IMR-90 (cell line): ENCODE measurements around the gene CD70. TPM values are rescaled to one million over a fixed set of nuclear protein-coding genes. Genes with fewer than 3 reads are reported as not detected.

Experiments used
- microRNA-seq, 2 experiments: library from miRNA; stranded (forward) in 1 of 2; unstranded in 1 of 2; fragments of 10-50 nt in 1 of 2; fragments of <30 nt in 1 of 2; gene quantifications in 1 of 2; microRNA quantifications in 1 of 2; one replicate each; pipeline versions ENCODE3 to v1.1.0; 2013 to 2020; ENCODE audit not compliant: insufficient read depth in 1 of 2, insufficient read length in 1 of 2, unreplicated experiment in 1 of 2
- polyA plus RNA-seq, 3 experiments: library from polyadenylated mRNA; depleted of rRNA; stranded (reverse); fragments of >200 nt; gene quantifications; 2 replicates each; pipeline ENCODE4 v1.2.3, GENCODE V29; 2012; ENCODE audit warnings: low replicate concordance in 1 of 3
- small RNA-seq, 5 experiments: library from RNA; depleted of rRNA; stranded (forward); fragments of <200 nt; gene quantifications; one replicate each; pipeline ENCODE3, GENCODE V24; 2012
- total RNA-seq: library from RNA; depleted of rRNA; stranded (reverse); fragments of >200 nt; gene quantifications from 2 replicates; pipeline ENCODE4 v1.2.3, GENCODE V29; 2012; rRNA removed

The CD70 gene
- total and polyA plus RNA-seq, 2 of the 4 experiments (the other 2 are of a cell fraction) = not detected

Small RNA genes lying within 50 kb of the gene (microRNA-seq; reads per million reads assigned to microRNA genes)
- not detected for gene RF00019 (ENCODE audit: insufficient read depth, insufficient read length)

Small RNA genes lying within 50 kb of the gene (small RNA-seq; reads per million reads assigned to genes)
- gene RF00019 = 0 reads per million in 5 experiments

Other genes starting within 250 kb of the CD70 start
- 42.3 and 48.0 TPM in 2 replicates for gene CLPP, start 229.6 kb downstream of the CD70 start, total RNA-seq
- gene CLPP, start 229.6 kb downstream of the CD70 start, polyA plus RNA-seq (2012; rRNA removed) = 103 and 130 TPM in 2 replicates
- gene ALKBH7, start 218.4 kb downstream of the CD70 start, total RNA-seq = 9.3 and 10.3 TPM in 2 replicates
- gene ALKBH7, start 218.4 kb downstream of the CD70 start, polyA plus RNA-seq (2012; rRNA removed) = 22.5 and 33.0 TPM in 2 replicates
- 0.54 and 0.56 TPM in 2 replicates for gene PSPN, start 215.2 kb downstream of the CD70 start, total RNA-seq
- 0.34 and 0.37 TPM in 2 replicates for gene PSPN, start 215.2 kb downstream of the CD70 start, polyA plus RNA-seq (2012; rRNA removed)
- 43.7 and 53.0 TPM in 2 replicates for gene GTF2F1, start 198.0 kb downstream of the CD70 start, total RNA-seq
- gene GTF2F1, start 198.0 kb downstream of the CD70 start, polyA plus RNA-seq (2012; rRNA removed) = 50.4 and 51.4 TPM in 2 replicates
- 31.9 and 34.4 TPM in 2 replicates for gene KHSRP, start 166.3 kb downstream of the CD70 start, total RNA-seq
- gene KHSRP, start 166.3 kb downstream of the CD70 start, polyA plus RNA-seq (2012; rRNA removed) = 93.7 and 103 TPM in 2 replicates
- not detected in 2 replicates for gene SLC25A41, start 157.4 kb downstream of the CD70 start, total RNA-seq
- 0.14 TPM in 1 of 2 replicates, not detected in the other for gene SLC25A41, start 157.4 kb downstream of the CD70 start, polyA plus RNA-seq (2012; rRNA removed)
- 7.0 and 7.8 TPM in 2 replicates for gene SLC25A23, start 131.4 kb downstream of the CD70 start, total RNA-seq
- 7.6 and 8.2 TPM in 2 replicates for gene SLC25A23, start 131.4 kb downstream of the CD70 start, polyA plus RNA-seq (2012; rRNA removed)
- not detected in 2 replicates for gene CRB3, start 126.9 kb downstream of the CD70 start, total RNA-seq
- not detected in 2 replicates for gene CRB3, start 126.9 kb downstream of the CD70 start, polyA plus RNA-seq (2012; rRNA removed)
- not detected in 2 replicates for gene DENND1C, start 109.4 kb downstream of the CD70 start, total RNA-seq
- gene DENND1C, start 109.4 kb downstream of the CD70 start, polyA plus RNA-seq (2012; rRNA removed) = not detected in 2 replicates
- not detected in 2 replicates for gene TUBB4A, start 88.8 kb downstream of the CD70 start, total RNA-seq
- not detected in 2 replicates for gene TUBB4A, start 88.8 kb downstream of the CD70 start, polyA plus RNA-seq (2012; rRNA removed)
- gene TNFSF9, start 60.1 kb downstream of the CD70 start, total RNA-seq = not detected in 2 replicates
- gene TNFSF9, start 60.1 kb downstream of the CD70 start, polyA plus RNA-seq (2012; rRNA removed) = 0.10 and 0.11 TPM in 2 replicates
- gene TNFSF14, start 79.0 kb upstream of the CD70 start, total RNA-seq = not detected in 2 replicates
- gene TNFSF14, start 79.0 kb upstream of the CD70 start, polyA plus RNA-seq (2012; rRNA removed) = not detected in 2 replicates
- 0.28 TPM in 1 of 2 replicates, not detected in the other for gene C3, start 129.5 kb upstream of the CD70 start, total RNA-seq
- gene C3, start 129.5 kb upstream of the CD70 start, polyA plus RNA-seq (2012; rRNA removed) = 0.36 and 0.53 TPM in 2 replicates
- gene GPR108, start 146.4 kb upstream of the CD70 start, total RNA-seq = 17.5 and 28.0 TPM in 2 replicates
- 38.9 and 44.2 TPM in 2 replicates for gene GPR108, start 146.4 kb upstream of the CD70 start, polyA plus RNA-seq (2012; rRNA removed)
- gene TRIP10, start 148.5 kb upstream of the CD70 start, total RNA-seq = 32.8 and 39.1 TPM in 2 replicates
- 47.0 and 50.7 TPM in 2 replicates for gene TRIP10, start 148.5 kb upstream of the CD70 start, polyA plus RNA-seq (2012; rRNA removed)
- under 0.01 TPM in 1 of 2 replicates, not detected in the other for gene SH2D3A, start 176.3 kb upstream of the CD70 start, total RNA-seq
- gene SH2D3A, start 176.3 kb upstream of the CD70 start, polyA plus RNA-seq (2012; rRNA removed) = 0.09 TPM in 2 replicates
- gene VAV1, start 181.6 kb upstream of the CD70 start, total RNA-seq = not detected in 2 replicates
- gene VAV1, start 181.6 kb upstream of the CD70 start, polyA plus RNA-seq (2012; rRNA removed) = not detected in 2 replicates